Stimulated activated CD8-positive, alpha-beta memory T cell treated with anti-CD3 and anti-CD28 coated beads, Interleukin-15, amount 100 ng/mL, for 4 hours (primary cell): Measurements from ENCODE around the gene BMP7.

Experiments used
- DNase-seq, 2 donors: peaks; one replicate each; pipeline ENCODE4 v3.0.0-alpha.2; 2020; ENCODE audit warnings: low read depth in 2 of 2

The BMP7 gene

GRCh38 chr20:57147185-57147584, 119.3 kb downstream of the BMP7 start:
- DNase-seq, result no peak

DNA sequence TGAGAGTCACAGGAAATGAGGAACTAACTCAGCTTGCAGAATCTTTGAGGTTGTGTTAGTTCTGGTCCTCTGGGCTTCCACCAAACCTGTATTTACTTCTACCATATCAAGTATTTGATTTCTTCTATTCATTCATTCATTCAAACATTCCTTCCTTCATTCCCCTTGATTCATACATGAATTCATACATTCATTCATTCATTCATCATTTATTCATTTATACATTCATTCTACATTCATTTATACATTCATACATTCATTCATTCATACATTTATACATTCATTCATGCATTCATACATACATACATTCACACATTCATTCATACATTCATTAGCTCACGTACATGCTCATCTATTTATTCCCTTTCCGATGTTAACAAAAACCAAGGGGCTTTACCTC, 120.3 kb downstream of the BMP7 start:
- no peak for DNase-seq

DNA sequence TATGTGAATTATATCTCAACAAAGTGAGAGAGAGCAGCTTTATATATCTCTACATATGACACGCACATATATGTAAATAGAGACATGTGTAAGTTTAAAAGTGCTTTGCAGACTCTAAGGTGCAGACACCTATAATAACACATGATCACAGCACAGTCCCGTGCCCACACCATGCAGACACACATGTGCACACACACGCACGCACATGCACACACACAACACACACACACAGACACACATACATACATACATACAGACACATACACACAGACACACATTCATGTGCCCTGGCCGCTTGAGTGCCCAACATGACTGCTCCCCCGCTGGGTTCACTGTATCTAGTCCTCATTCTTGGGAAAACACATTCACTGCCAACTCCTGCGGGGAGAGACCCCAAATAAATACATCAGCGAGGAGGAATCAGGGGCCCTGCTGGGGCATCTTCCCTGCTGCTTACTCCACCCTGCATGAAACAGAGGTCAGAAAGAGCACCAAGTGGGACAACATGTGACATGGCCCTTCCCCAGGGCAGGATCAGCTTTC, 121.3 kb downstream of the BMP7 start:
- no peak for DNase-seq

- no peak for DNase-seq
Measured at GRCh38 chr20:57143173-57143572, 123.3 kb downstream of the BMP7 start.

DNA sequence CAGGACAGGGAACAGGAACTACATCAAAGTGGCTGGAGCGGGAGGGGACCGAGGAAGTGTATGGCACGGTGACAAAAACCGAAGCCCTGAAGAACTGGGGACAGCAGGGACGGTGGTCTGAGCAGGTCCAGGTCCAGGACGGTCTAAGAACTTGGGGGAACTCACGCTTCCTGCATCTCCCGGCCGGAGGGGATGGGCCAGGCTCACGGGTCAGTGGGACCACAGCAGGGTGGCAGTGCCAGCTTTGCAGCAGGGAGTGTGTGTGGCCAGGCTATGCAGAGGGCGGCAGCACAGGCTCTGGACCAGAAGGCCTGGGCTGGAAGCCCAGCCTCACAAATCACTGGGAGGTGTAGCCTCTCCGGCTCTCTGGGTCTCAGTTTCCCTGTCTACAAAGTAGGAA, 123.8 kb downstream of the BMP7 start:
- no peak for DNase-seq

GRCh38 chr20:57141492-57141891, 124.9 kb downstream of the BMP7 start:
- no peak for DNase-seq

DNA sequence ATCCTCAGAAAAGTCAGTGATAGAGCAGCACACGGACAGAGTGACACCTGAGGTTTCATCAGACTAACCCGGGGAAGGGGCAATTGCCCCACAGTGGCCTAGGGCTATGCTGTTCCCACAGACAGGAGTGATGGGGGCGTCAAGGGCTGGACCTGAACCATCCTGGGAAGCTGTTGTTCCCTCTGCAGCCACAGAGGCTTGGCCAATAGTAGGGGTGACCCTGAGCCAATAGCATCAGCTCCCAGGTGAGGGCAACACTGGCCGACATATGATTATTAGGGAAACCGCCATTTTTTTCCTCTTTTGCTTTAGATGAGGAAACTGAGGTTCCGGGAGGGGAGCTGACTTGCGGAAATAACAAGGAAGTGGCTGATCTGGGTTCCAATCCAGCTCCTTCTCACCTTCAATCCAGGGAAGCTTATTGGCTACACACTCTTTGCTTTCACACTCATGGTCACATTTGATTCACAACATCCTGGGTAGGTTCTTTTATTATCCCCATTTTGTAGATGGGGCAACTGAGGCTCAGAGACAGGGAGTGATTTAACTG, 126.0 kb downstream of the BMP7 start:
- no peak for DNase-seq

- no peak for DNase-seq
Measured at GRCh38 chr20:57139342-57140093, 126.9 kb downstream of the BMP7 start.

- no peak for DNase-seq
Measured at GRCh38 chr20:57138198-57138995, 128.0 kb downstream of the BMP7 start.

DNA sequence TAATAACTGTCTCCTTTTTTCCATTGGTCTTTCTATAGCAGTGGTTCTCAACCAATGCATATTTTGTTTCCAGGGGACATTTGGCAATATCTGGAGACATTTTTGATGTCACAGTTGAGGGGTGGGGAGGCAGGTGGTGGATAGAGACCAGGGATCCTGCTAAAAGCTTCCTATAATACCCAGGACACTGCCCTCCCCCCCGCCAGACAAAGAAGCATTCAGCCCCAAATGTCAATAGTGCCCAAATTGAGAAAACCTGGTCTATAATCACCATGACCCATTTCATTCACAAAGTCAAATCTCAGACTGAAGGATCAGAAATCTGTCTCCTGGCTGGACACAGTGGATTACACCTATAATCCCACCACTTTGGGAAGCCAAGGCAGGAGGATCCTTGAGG, 128.8 kb downstream of the BMP7 start:
- no peak for DNase-seq

- no peak for DNase-seq
Measured at GRCh38 chr20:57136734-57137133, 129.7 kb downstream of the BMP7 start.

- no peak for DNase-seq
Measured at GRCh38 chr20:57135875-57136274, 130.6 kb downstream of the BMP7 start.

DNA sequence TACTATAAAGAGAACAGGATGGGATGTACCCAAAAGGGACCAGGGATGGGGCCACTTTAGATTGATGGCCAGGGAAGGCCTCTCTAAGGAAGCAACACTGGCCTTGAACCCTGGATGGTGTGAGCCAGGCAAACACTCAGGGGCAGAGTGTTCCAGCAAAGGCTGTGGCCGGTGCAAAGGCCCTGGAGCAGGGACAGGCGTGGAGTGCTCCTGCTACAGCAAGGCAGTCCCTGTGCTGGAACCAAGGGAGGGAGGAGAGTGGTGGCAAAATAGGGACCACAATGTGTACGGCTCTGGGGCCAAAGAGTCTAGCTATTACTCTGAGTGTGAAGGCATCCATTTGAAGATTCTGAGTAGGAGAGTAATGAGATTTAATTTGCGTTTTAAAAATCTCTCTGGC, 131.6 kb downstream of the BMP7 start:
- DNase-seq, result no peak

DNA sequence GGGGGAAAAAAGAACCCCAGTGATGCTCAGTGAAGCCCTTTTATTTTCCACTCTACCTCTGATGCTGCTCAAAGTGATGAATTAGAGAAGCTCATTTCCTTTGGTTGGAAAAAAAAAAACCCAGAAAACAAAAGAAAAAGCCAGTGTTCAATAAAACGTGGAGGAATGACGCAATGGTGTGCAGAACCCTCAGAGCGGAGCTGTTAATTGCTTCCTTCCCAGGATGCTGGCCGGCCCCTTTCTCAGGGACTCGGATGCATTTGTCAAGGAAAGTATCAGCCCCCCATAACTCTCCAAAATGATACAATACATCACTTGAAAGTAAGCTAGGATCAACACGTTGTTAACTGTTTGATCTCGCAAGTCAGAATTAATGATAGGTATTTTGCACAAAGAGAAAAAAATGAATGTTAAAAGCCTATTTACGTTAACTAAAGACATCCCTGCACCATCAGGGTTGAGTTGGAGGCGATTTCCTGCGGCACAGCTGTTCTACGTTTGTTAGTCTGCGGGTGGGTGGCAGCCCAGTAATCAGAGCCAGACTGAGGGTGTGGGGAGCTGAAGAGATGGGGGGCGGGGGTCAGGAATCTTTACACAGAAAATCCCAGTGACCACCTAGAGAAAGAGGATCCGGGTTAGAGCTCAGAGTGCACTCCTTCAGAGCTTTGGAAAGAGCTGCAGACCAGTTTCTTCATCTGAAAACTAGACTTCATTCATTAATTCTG, 132.4 kb downstream of the BMP7 start:
- no peak for DNase-seq

- DNase-seq, result no peak
Measured at GRCh38 chr20:57131601-57132391, 134.6 kb downstream of the BMP7 start.

DNA sequence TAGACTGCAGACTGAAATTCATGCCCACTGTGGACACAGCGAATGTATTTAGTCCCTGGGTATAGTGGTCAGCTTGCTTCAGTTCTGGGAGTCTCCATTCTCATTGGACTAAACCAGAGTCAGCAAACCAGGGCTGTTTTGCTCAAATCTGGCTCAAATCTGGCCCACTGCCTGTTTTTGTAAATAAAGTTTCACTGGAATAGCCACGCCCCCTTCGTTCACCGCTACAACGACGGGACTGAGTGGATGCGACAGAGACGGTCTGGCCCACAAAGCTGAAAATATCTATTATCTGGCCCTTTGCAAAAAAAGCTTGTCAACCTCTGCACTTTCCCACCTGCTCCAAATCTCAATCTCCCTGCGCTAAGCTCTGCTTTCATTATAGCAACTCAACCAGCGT, 135.4 kb downstream of the BMP7 start:
- no peak for DNase-seq

- no peak for DNase-seq
Measured at GRCh38 chr20:57130160-57130772, 136.2 kb downstream of the BMP7 start.

- DNase-seq, result no peak
Measured at GRCh38 chr20:57129303-57129702, 137.1 kb downstream of the BMP7 start.

GRCh38 chr20:57128044-57128757, 138.2 kb downstream of the BMP7 start:
- DNase-seq, result no peak

DNA sequence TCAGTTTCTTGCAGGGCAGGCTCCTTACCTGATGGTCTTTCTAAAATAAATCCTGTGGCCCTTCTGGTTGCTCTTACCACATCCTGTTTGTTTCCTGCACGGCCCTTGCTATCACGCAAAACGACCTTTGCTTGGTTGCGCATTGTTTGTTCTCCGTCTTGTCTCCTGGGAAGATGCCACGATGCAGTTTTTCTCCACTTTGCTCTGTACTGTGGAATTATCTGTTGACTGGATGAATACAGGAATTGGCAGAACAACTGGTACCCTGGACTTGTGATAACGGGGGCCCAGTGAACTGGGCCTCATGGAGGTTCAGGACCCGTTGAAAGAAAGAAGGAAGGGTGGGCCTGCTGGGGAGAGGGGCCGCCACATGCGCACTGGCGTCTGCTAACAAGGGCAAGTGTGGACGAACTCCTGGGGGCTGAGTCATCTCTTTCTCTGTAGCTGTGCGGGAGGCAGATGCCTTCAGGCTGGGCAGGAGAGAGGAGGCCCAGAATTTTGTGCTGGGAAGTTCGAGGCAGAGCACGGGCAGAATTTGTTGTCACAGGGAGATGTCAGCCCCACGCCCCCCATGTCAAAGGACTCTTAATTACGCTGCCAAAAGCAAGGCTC, 139.9 kb downstream of the BMP7 start:
- no peak for DNase-seq
